CD4-positive, alpha-beta memory T cell (primary cell): Measurements from ENCODE around the gene WNT3A. TPM values are rescaled to one million over a fixed set of nuclear protein-coding genes. Genes with fewer than 3 reads are reported as not detected.

Experiments
- CTCF ChIA-PET: fragments of 350-600 bp; sonication (Branson Sonifier 250); formaldehyde crosslinking; loops from one replicate; lab custom pipeline; 2021; ENCODE audit warnings: inconsistent platforms; ENCODE audit not compliant: partially characterized antibody; lab: Charles Lee
- POLR2A ChIA-PET: fragments of 350-600 bp; sonication (Branson Sonifier 250); formaldehyde crosslinking; loops from one replicate; lab custom pipeline; 2021; ENCODE audit not compliant: partially characterized antibody; lab: Charles Lee
- DNase-seq, 5 donors: peaks; one replicate each; pipeline versions ENCODE4 v3.0.0 to v3.0.0-alpha.2; 2020 to 2022; ENCODE audit warnings: mixed read lengths in 1 of 5
- H3K27ac ChIP-seq: one replicate; pipeline ENCODE4 v1.7.0; 2013; ENCODE audit warnings: low read depth, low read length
- H3K27me3 ChIP-seq: 2 replicates; pipeline ENCODE4 v1.7.0; 2013; ENCODE audit warnings: mild to moderate bottlenecking, low read length, moderate library complexity; ENCODE audit not compliant: insufficient read depth
- H3K36me3 ChIP-seq: 2 replicates; pipeline ENCODE4 v1.7.0; 2013; ENCODE audit warnings: mild to moderate bottlenecking, low read length, moderate library complexity; ENCODE audit not compliant: insufficient read depth
- H3K4me1 ChIP-seq: 2 replicates; pipeline ENCODE4 v1.7.0; 2013; ENCODE audit warnings: mild to moderate bottlenecking, low read length, moderate library complexity; ENCODE audit not compliant: insufficient read depth
- H3K4me3 ChIP-seq, 2 donors: one replicate each; pipeline ENCODE4 v1.7.0; 2013; ENCODE audit warnings: low read length in 2 of 2, mild to moderate bottlenecking in 1 of 2
- H3K9me3 ChIP-seq, 2 donors: one replicate each; pipeline ENCODE4 v1.7.0; 2013; ENCODE audit warnings: low read length in 2 of 2, control low read depth in 1 of 2; ENCODE audit not compliant: control insufficient read depth in 1 of 2
- H3K27ac Mint-ChIP-seq, 7 donors: one replicate each; pipeline ENCODE4 v1.8.0; 2020 to 2021; ENCODE audit warnings: mixed read lengths in 7 of 7, mild to moderate bottlenecking in 6 of 7, inconsistent platforms in 3 of 7, moderate library complexity in 3 of 7
- H3K27me3 Mint-ChIP-seq, 2 donors: one replicate each; pipeline ENCODE4 v1.8.0; 2020 to 2021; ENCODE audit warnings: mixed read lengths in 2 of 2
- H3K36me3 Mint-ChIP-seq, 2 donors: one replicate each; pipeline ENCODE4 v1.8.0; 2020 to 2021; ENCODE audit warnings: mixed read lengths in 2 of 2, inconsistent platforms in 1 of 2, mild to moderate bottlenecking in 1 of 2
- H3K4me1 Mint-ChIP-seq, 4 donors: one replicate each; pipeline ENCODE4 v1.8.0; 2020 to 2021; ENCODE audit warnings: mixed read lengths in 4 of 4, mild to moderate bottlenecking in 1 of 4
- H3K4me3 Mint-ChIP-seq, 8 donors: one replicate each; pipeline ENCODE4 v1.8.0; 2020 to 2021; ENCODE audit warnings: mixed read lengths in 8 of 8, mild to moderate bottlenecking in 7 of 8, moderate library complexity in 6 of 8, inconsistent platforms in 3 of 8
- H3K9me3 Mint-ChIP-seq, 8 donors: one replicate each; pipeline ENCODE4 v1.8.0; 2020 to 2021; ENCODE audit warnings: mixed read lengths in 8 of 8, mild to moderate bottlenecking in 5 of 8, inconsistent platforms in 3 of 8, moderate library complexity in 1 of 8
- intact Hi-C: fragments of 100-400 bp; cut with micrococcal nuclease; formaldehyde crosslinking; loops from one replicate; pipeline ENCODE4 v1.15.1; 2023
- polyA plus RNA-seq, 2 donors: library from polyadenylated mRNA; unstranded; fragments of 300-500 nt; fragmentation: Illumina TruSeq; gene quantifications; one replicate each; pipeline ENCODE4 v1.2.3, GENCODE V29; 2021
- total RNA-seq, 2 experiments: library from RNA; stranded (reverse); gene quantifications; one replicate each; pipeline ENCODE4 v1.2.3, GENCODE V29; 2021

The WNT3A gene
- total and polyA plus RNA-seq, 4 experiments from 2014 or later = not detected

DNA sequence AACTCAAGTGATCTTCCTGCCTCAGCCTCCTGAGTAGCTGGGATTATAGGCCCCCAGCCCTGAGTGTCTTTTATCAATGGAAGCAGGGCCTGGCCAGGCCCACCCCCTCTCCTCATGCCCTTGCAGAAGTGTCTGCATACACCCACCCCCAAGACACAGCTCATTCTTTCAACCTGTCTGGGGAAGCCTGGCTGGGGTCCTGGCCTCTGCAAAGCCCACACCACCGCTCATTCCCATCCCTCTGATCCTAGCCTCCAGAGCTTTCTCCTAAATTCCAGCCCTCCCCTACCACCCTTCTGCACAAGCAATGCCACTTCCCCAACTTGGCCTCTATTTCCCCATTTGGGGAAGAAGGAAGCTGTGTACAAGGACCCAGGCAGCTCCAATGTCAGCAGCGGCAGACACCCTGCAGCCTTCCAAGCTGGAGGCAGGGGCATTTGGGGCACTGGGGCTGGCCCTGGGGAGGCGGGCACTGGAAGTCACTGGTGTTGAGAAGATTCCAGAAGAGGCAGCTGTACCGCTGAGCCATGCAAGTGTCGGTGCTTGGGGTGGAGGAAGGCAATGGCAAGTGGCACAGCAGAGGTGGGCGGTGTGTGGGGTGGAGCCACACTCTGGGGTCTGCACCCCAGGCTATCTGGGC, 42.0 kb downstream of the WNT3A start:
- Mint-ChIP-seq H3K27ac (no peak overlapping the region), H3K4me3 (no peak overlapping the region), H3K36me3 (peaks cover 0 to 3% of the 10 kb centered on the region in 2 donors), H3K4me1 (peaks cover 0 to 2% (median 0%) of the 10 kb centered on the region in 4 donors), H3K9me3 (peaks cover 0 to 6% (median 0%) of the 10 kb centered on the region in 8 donors), H3K27me3 (peaks cover 7 to 25% of the 10 kb centered on the region in 2 donors)
- H3K27ac ChIP-seq = no peak overlapping the region
- H3K9me3 ChIP-seq = no peaks in the 10 kb centered on the region
- CTCF ChIA-PET = no interaction called here
- no peaks in the 10 kb centered on the region for H3K27me3 ChIP-seq
- no peak for DNase-seq
- no peaks in the 10 kb centered on the region for H3K4me1 ChIP-seq
- intact Hi-C loops = no loop called here
- no peak overlapping the region for H3K4me3 ChIP-seq
- POLR2A ChIA-PET = no interaction called here
- no peaks in the 10 kb centered on the region for H3K36me3 ChIP-seq

DNA sequence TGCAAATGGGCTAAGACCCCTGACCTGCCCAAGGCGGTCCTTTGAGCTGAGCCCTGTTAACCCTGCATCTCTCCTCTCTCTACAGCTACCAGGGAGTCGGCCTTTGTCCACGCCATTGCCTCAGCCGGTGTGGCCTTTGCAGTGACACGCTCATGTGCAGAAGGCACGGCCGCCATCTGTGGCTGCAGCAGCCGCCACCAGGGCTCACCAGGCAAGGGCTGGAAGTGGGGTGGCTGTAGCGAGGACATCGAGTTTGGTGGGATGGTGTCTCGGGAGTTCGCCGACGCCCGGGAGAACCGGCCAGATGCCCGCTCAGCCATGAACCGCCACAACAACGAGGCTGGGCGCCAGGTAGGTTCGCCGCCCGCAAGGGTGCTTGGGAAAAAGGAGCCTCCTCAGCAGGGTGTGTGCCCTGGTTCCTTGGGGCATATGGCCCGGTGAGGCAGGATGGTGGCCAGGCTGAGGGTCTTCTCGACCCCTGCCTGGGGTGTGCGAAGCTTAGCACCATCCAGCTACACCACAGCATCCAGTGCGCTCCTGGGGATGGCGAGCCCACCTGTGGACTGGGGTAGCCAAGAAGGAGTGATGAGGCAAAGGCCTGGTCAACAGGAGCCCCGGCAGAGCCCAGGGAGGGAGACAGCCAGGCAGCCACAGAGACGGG, 43.9 kb downstream of the WNT3A start:
- ChIA-PET POLR2A (no interaction called here), CTCF (no interaction called here)
- Mint-ChIP-seq H3K27me3 (peaks cover 9 to 26% of the 10 kb centered on the region in 2 donors), H3K36me3 (peaks cover 0 to 3% of the 10 kb centered on the region in 2 donors), H3K4me1 (peaks cover 0 to 2% (median 0%) of the 10 kb centered on the region in 4 donors), H3K4me3 (no peak overlapping the region), H3K27ac (no peak overlapping the region), H3K9me3 (peaks cover 0 to 8% (median under 1%) of the 10 kb centered on the region in 8 donors)
- intact Hi-C loops = no loop called here
- DNase-seq = no peak
- H3K4me3 ChIP-seq = no peak overlapping the region
- no peak overlapping the region for H3K27ac ChIP-seq
- H3K9me3 ChIP-seq = no peaks in the 10 kb centered on the region
- no peaks in the 10 kb centered on the region for H3K4me1 ChIP-seq
- H3K27me3 ChIP-seq = no peaks in the 10 kb centered on the region
- H3K36me3 ChIP-seq = no peaks in the 10 kb centered on the region

DNA sequence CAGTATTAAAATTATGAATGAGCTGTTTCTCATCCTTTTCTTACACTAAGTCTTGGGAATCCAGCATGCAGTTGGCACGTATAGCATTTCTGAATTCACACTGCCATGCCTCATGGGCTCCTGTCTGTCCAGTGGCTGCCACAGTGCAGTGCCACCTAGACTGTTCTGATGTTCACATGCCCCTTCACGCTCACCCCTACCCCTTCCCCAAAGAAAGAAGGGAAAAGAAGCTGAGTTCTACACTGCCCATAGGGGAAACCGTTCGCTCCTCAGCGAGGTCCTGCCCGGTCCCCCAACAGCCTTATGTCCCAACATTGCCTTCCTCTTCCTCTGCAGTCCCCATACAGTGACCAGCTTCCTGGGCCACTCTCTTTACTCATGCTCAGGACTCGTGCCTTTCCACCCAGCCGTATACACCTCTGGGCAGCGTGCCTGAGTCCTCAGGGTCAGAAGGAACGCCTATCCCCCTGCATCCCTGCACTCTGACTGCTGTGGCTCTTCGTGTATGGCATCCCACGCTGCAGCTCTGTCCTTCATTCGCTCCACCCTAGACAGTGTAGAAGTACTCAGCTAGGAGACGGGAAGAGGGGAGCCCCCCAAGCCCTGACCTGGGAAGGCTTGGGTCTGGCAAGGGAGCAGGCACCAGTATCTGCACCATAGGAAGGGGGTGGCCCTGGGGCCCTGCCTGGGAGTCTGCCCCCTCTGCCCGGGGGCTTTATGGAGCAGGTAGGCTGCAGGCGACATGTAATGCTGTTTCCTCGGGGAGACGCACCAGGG, 51.6 kb downstream of the WNT3A start:
- no peak overlapping the region for H3K27ac ChIP-seq
- DNase-seq = no peak
- no peaks in the 10 kb centered on the region for H3K9me3 ChIP-seq
- H3K4me1 ChIP-seq = peaks cover 24% of the 10 kb centered on the region
- Mint-ChIP-seq H3K36me3 (no peaks in the 10 kb centered on the region), H3K9me3 (peaks cover 0 to 6% (median under 1%) of the 10 kb centered on the region in 8 donors), H3K4me3 (peak overlapping the region in 7 of 8 donors; percentile 46 to 79 (median 64)), H3K27ac (peak overlapping the region; percentile 6 to 67 (median 49)), H3K4me1 (peaks cover 5 to 18% (median 12%) of the 10 kb centered on the region in 4 donors), H3K27me3 (peaks cover 12 to 27% of the 10 kb centered on the region in 2 donors)
- ChIA-PET POLR2A (interaction anchor here (0.7 to 0.9 kb wide), 3 partner anchors 24 to 51 kb away, joined by 3 read pairs; partner anchors contain the start of gene MRPL55), CTCF (no interaction called here)
- peaks cover 16% of the 10 kb centered on the region for H3K27me3 ChIP-seq
- H3K4me3 ChIP-seq = peak overlapping the region in 1 of 2 donors; percentile 55
- intact Hi-C loops = loop anchor here (2.0 kb wide), 1 partner anchor 16 kb away; no protein-coding TSS in a partner anchor
- no peaks in the 10 kb centered on the region for H3K36me3 ChIP-seq

DNA sequence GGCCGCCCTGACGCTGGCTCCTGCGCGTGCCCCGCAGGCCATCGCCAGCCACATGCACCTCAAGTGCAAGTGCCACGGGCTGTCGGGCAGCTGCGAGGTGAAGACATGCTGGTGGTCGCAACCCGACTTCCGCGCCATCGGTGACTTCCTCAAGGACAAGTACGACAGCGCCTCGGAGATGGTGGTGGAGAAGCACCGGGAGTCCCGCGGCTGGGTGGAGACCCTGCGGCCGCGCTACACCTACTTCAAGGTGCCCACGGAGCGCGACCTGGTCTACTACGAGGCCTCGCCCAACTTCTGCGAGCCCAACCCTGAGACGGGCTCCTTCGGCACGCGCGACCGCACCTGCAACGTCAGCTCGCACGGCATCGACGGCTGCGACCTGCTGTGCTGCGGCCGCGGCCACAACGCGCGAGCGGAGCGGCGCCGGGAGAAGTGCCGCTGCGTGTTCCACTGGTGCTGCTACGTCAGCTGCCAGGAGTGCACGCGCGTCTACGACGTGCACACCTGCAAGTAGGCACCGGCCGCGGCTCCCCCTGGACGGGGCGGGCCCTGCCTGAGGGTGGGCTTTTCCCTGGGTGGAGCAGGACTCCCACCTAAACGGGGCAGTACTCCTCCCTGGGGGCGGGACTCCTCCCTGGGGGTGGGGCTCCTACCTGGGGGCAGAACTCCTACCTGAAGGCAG, 52.3 kb downstream of the WNT3A start:
- CTCF ChIA-PET = no interaction called here
- peaks cover 5 to 18% (median 12%) of the 10 kb centered on the region in 4 donors for H3K4me1 Mint-ChIP-seq
- peaks cover 10 to 24% of the 10 kb centered on the region in 2 donors for H3K27me3 Mint-ChIP-seq
- peak overlapping the region; percentile 48 to 79 (median 76) for H3K4me3 Mint-ChIP-seq
- Histone ChIP-seq H3K4me1 (peaks cover 24% of the 10 kb centered on the region), H3K27ac (no peak overlapping the region), H3K36me3 (no peaks in the 10 kb centered on the region), H3K4me3 (peak overlapping the region; percentile 36 to 55), H3K9me3 (no peaks in the 10 kb centered on the region), H3K27me3 (peaks cover 16% of the 10 kb centered on the region)
- POLR2A ChIA-PET = interaction anchor here (0.7 to 2.3 kb wide), 3 partner anchors 23 to 50 kb away, joined by 3 to 6 read pairs (median 3); partner anchors contain the start of genes ARF1 and MRPL55
- peaks cover 0 to 2% (median 0%) of the 10 kb centered on the region in 8 donors for H3K9me3 Mint-ChIP-seq
- peak; percentile 74 to 85 (median 80) for DNase-seq
- no peaks in the 10 kb centered on the region for H3K36me3 Mint-ChIP-seq
- intact Hi-C loops = loop anchor here (1.0 to 2.0 kb wide), 2 partner anchors 16 to 23 kb away; partner anchors contain the start of gene ARF1
- H3K27ac Mint-ChIP-seq = peak overlapping the region in 5 of 7 donors; percentile 29 to 70 (median 35)

DNA sequence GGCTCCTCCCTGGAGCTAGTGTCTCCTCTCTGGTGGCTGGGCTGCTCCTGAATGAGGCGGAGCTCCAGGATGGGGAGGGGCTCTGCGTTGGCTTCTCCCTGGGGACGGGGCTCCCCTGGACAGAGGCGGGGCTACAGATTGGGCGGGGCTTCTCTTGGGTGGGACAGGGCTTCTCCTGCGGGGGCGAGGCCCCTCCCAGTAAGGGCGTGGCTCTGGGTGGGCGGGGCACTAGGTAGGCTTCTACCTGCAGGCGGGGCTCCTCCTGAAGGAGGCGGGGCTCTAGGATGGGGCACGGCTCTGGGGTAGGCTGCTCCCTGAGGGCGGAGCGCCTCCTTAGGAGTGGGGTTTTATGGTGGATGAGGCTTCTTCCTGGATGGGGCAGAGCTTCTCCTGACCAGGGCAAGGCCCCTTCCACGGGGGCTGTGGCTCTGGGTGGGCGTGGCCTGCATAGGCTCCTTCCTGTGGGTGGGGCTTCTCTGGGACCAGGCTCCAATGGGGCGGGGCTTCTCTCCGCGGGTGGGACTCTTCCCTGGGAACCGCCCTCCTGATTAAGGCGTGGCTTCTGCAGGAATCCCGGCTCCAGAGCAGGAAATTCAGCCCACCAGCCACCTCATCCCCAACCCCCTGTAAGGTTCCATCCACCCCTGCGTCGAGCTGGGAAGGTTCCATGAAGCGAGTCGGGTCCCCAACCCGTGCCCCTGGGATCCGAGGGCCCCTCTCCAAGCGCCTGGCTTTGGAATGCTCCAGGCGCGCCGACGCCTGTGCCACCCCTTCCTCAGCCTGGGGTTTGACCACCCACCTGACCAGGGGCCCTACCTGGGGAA, 53.0 kb downstream of the WNT3A start:
- intact Hi-C loops = loop anchor here (1.0 to 2.0 kb wide), 2 partner anchors 15 to 22 kb away; partner anchors contain the start of gene ARF1
- H3K4me1 ChIP-seq = peaks cover 24% of the 10 kb centered on the region
- Mint-ChIP-seq H3K4me3 (peak overlapping the region; percentile 64 to 79 (median 76)), H3K36me3 (no peaks in the 10 kb centered on the region), H3K9me3 (no peaks in the 10 kb centered on the region), H3K27me3 (peaks cover 10 to 23% of the 10 kb centered on the region in 2 donors), H3K27ac (peak overlapping the region in 6 of 7 donors; percentile 37 to 77 (median 71)), H3K4me1 (peaks cover 5 to 18% (median 12%) of the 10 kb centered on the region in 4 donors)
- peaks cover 16% of the 10 kb centered on the region for H3K27me3 ChIP-seq
- ChIA-PET CTCF (no interaction called here), POLR2A (interaction anchor here (0.9 to 2.3 kb wide), 3 partner anchors 17 to 50 kb away, joined by 3 to 7 read pairs (median 6); partner anchors contain the start of genes ARF1 and MRPL55)
- no peak overlapping the region for H3K27ac ChIP-seq
- no peaks in the 10 kb centered on the region for H3K36me3 ChIP-seq
- peak; percentile 62 to 83 (median 66) for DNase-seq
- peak overlapping the region; percentile 36 to 55 for H3K4me3 ChIP-seq
- no peaks in the 10 kb centered on the region for H3K9me3 ChIP-seq
